HuH-7.5 (cell line): Measurements from ENCODE around the gene LFNG.

Experiments
- DNase-seq: peaks from one replicate; pipeline ENCODE4 v3.0.0; 2011; ENCODE audit warnings: low spot score

The LFNG gene

DNA sequence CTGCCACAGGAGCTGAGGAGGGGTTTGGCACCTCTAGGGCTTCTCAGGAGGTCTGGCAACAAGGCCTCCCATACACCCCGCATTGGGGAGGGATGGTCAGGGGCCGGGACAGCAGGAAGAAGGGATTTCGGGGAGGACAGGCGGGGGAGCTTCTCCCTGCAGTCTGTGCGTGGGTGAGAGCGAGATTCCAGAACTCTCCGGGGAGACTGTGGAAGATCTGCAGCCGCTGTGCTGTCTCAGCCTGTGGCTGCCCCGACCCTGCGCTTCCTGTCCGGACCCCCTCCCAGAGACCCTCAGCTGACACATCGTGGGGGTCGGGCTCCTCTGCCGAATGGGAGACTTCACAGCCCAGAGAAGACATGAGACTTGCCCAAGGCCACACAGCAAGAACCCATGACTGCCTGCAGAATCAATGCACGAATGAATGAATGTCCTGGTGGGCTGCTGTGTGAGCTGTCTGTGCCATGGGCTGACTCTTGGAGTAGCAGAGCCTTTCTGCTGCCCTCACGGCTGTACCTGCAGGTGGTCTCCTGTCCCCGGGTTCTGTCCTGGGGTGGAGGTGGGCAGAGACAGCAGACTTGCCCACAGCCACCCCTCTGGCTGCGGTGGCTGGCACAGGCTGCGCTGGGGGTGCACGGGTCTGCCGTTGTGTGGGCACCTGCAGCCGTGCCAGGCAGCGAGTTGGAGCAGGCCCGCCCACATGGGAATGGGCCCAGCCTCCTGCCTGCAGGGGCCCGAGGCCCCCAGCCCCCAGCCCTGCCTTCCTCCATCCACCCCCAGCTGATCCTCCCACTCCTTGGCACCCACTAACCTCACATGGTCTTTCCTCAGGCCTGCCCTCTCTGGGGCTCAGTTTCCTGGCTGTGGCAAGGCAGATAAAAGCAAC is 16.3 kb upstream of the LFNG start:
- no peak for DNase-seq

DNA sequence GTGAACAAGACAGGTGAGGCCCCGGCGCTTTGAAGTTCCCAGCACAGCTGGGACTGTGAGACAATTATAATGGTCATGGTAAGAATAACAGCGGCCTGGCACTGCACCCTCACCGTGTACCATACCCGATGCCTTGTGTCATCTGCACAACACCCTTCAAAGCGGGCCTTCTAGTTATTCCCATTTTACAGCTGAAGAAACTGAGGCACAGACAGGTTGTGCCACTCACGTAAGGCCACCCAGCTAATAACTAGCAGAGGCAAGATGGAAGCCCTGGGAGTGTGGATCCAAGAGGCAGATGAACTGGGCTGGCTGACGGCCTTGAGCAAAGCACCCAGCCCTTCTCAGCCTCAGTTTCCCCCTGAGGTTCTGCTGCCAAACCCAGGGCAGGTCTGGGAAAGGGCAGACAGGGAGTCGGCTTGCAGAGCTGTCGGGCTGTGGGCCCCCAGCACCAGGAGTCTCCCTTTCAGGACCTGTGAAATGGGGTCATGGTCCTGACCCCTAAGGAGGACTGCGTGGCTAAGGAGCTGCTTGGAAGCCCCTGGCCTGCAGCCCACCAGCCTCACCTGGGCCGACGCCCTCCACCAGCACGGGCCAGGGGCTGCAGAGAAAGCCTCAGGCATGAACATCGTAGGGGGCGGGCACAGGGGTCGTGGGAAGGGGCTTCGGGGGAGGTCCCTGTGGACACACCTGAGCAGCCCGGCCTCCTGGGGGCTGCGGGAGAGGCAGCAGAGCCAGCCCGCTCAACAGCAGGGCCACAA is 15.3 kb upstream of the LFNG start:
- no peak for DNase-seq

- no peak for DNase-seq
Measured at GRCh38 chr7:2504889-2505375, 14.6 kb upstream of the LFNG start.

GRCh38 chr7:2505401-2505800 is 14.2 kb upstream of the LFNG start:
- no peak for DNase-seq

GRCh38 chr7:2507208-2507916 is 12.2 kb upstream of the LFNG start:
- DNase-seq: no peak

DNA sequence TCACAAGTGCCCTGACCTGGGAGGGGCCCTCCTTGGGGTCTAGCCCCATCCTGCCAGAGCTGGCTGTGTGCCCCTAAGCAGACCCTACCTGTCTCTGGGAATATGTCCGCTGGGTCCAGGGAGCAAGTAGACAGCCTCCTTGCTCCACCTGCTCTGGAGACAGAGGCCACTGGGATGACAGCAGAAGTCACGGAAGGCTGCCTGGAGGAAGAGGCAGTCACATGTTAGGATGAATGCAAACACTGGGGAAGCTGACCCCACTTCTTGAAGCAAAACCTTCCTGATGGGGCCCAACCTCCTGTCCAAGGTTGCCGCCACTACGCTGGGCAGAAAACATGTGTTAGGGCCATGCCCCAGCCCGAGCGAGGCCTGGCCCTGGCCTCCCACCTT is 11.7 kb upstream of the LFNG start:
- no peak for DNase-seq

GRCh38 chr7:2508327-2509215 is 11.0 kb upstream of the LFNG start:
- no peak for DNase-seq

DNA sequence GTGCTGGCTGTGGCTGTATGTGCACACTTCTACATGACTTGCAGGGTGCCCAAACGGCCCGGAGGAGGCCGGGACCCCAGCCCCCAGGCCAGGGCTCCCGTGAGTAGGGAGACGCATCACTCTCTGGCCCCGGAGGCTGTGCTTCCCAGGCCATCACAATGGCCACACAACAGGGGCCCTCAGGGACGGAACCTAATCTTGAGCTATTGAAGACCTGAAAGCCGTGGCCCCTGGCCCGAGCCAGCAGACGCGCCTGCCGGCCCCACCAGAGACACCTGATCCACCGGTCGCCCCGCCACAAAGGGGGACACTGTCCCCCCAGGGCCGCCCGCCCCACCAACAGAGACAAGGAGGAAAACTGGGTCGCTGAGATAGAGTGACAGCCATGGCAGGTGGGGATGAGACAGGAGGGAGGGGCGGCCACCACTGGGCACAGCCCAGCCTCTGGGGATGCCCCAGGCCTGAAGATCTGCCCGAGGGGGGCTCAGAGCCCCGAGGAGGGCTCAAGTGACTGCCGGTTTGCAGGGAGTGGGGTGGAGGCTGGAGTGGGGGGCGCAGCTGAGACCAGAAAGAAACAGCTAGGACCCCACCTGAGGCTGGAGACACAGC is 10.2 kb upstream of the LFNG start:
- DNase-seq: no peak

GRCh38 chr7:2510130-2510776 is 9.3 kb upstream of the LFNG start:
- DNase-seq: no peak

DNA sequence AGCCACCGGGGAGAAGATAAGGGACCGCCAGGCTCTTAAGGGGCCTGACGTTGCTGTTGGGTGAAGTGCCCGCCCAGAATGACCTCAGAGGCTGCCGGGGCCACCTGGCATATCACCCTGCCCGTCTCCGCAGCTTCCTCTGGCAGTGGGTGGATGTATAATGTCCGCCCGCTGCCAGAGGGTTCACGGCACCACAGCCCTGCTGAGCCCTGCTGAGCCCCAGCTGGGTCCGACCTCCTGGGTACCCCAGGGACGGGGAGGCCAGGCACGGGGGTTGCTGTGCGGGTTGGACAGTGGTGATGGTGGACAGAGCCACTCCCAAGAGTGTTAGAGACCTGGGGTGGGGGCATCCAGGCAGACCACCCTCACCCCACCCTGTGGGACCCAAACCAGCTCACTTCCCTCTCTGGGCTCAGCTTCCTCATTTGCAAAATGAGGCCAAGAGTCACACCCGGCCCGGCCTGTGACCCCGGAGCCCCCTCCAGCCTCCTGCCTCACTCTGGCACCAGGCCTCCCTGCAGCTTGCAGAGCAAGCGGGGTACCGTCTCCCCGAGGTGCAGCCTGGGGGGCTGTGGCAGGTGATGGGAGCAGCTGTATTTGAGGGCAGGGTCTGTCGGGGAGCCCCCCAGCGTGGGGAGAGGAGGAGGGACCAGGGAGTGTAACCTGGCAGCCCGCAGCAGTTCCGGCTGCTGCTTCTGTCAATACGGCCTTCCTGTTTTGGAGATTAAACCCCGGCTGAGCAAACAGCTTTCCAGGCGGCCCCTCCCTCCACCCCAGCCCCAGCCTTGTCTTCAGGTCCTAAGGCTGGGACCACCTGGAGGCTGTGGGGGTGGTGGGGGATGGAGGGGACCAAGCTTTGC is 8.4 kb upstream of the LFNG start:
- peak; percentile 98 for DNase-seq

- no peak for DNase-seq
Measured at GRCh38 chr7:2511769-2512168, 7.8 kb upstream of the LFNG start.

DNA sequence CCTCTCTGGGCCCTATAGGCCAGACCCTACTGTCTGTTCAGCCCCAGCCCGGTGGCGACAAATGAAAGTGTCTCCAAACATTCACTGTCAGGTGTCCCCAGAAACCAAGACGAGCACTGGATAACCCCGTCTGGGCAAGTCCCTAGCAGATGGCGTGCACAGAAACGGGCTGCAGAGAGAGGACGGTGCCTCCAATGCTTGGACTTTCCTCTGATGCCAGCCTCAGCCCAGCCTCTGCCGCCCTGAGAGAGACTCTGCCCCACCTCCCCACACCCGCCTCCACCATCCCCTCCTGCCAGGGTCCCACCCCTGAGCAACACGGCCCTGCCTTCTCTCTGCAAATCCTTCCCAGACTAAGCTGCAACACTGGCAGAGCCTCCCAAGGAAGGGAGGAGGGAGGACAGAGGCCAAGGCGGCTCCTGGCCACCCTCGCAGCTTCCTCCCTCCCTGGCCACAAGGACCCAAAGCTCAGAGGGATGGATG is 7.4 kb upstream of the LFNG start:
- no peak for DNase-seq

DNA sequence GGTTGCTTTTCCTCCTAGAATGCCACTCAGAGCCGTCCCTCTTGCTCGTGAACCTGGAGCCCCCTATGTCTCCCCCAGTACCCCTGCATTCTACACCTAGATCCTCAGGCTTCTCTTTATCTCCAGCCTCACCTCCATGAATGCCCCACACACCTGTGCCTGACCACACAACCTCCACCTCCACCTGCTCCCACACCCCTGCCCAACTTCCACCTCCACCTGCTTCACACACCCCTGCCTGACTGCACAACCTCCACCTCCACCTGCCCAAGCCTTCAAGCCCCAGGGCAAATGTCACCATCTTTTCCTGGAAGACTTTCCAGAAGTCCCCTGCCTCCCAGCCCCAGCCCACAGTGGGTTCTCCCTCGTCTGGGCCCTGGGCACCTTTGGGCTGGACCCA is 6.9 kb upstream of the LFNG start:
- DNase-seq: no peak

GRCh38 chr7:2513702-2514101 is 5.9 kb upstream of the LFNG start:
- DNase-seq: no peak

GRCh38 chr7:2514473-2515423 is 4.8 kb upstream of the LFNG start:
- DNase-seq: no peak

DNA sequence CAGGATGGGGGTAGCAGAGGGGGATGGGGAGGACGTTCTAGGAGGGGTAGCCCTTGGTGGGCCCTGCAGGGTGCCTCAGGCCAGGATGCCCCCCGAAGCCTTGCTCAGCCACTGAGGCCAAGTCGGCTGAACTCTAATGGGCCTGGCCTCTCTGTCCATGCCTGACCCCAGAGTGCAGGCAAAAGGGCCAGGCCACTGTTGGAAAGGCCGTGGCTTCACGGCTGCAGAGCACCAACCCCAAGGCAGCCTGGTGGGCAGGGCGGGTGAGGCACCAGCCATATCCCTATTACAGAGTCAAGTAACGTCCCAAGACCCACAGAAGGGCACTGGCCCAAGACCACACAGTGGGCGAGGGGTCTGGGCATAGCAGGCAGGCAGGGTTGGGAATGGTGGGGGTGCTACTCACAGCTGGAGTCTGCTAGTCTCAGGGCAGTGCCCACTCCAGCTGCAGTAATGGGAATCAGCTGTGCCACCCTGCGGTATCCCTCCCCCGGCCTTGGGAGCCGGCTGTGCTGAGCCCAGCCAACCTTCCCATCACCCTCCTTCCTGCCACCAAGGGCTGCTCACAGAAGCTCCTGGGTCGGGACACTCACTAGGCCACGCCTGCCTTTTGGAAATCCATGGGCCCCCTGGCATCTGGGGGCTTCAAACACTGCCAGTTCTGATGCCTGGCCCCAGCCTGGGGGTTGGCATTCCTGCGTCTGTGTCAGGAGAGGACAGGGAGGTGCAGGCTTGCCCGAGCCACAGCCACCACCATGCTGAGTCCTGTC is 4.0 kb upstream of the LFNG start:
- no peak for DNase-seq

GRCh38 chr7:2516194-2516555 is 3.4 kb upstream of the LFNG start:
- no peak for DNase-seq

DNA sequence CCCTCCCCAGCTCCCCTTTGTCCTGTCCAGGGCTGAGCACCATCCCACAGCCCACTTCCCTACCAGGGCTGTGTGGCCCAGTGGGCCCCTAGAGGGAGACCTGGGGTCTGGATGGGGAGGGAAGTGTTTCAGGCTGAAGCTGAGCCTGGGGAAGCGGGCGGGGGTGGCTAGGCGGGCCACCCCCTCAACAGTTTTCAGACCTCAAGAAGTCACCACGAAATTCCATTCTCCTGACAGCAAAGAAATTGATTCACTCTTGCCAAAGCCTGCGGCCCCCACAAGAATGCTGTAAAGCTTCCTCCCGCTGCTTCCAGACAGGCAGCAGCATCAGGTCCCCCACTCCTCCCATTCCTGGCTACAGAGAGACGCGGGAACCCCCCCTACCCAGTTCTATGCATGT is 2.5 kb upstream of the LFNG start:
- no peak for DNase-seq
